ENCODE data around the gene HOXC6. TPM values are rescaled to one million over a fixed set of nuclear protein-coding genes. Genes with fewer than 3 reads are reported as not detected.
A peak's percentile ranks its signal among the peaks of the same experiment; 100 is the strongest.

The HOXC6 gene
- polyA plus RNA-seq, 1 experiment, result 0.02 TPM

DNA sequence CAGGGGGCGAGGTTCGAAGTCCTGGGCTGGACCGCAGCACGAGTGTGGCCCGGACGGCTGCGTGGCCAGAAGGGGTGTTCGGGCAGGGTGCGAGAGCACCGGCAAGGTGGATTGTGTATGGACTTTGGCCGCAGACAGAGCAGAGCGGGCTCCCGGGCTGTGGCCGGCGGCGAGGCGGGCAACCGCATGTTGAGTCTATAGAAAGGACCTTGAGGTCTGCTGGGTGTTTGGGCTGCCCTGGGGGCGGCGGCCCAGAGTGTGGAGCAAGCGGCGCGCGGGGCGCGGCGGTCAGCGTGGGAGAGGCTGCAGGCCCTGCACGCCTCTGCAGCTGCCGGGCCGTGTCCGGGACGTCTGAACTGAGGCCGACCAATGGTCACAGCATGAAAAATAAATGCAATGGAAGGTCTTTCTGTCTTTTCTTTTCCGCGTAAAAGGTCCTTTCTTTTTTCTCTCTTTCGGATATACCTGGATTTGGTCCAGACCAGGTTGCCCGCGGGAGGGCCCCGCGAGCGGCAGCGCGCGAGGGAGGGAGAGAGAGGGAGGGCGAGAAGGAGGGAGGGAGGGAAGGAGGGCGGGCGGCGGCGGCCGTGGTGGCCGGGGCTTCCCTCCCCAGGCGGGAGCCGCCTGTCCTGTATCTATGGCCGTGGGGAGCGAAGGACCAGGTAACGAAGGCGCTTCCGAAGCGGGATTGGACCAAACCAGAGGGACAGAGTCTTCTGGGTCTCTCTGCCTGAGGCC is 33.8 kb upstream of the HOXC6 start:
- no peak overlapping the region for H3K4me3 ChIP-seq (ENCODE audit: low read depth, low read length)
- H3K27me3 ChIP-seq (ENCODE audit: control insufficient read depth, insufficient read depth, low read length), result peaks cover 97% of the 10 kb centered on the region
- TF ChIP-seq, protein P1, sequence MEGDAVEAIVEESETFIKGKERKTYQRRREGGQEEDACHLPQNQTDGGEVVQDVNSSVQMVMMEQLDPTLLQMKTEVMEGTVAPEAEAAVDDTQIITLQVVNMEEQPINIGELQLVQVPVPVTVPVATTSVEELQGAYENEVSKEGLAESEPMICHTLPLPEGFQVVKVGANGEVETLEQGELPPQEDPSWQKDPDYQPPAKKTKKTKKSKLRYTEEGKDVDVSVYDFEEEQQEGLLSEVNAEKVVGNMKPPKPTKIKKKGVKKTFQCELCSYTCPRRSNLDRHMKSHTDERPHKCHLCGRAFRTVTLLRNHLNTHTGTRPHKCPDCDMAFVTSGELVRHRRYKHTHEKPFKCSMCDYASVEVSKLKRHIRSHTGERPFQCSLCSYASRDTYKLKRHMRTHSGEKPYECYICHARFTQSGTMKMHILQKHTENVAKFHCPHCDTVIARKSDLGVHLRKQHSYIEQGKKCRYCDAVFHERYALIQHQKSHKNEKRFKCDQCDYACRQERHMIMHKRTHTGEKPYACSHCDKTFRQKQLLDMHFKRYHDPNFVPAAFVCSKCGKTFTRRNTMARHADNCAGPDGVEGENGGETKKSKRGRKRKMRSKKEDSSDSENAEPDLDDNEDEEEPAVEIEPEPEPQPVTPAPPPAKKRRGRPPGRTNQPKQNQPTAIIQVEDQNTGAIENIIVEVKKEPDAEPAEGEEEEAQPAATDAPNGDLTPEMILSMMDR (IDR thresholded peaks at IDR 0.05; ENCODE audit: low read depth, low read length), result no peak
- DNase-seq (ENCODE audit: low read depth, low spot score), result no peak
- POLR2A ChIA-PET, result no interaction called here
- CTCF ChIA-PET, result interaction anchor here (0.7 to 1.2 kb wide), 4 partner anchors 10 to 220 kb away, joined by 3 read pairs; no protein-coding TSS in a partner anchor
- H3K9me3 ChIP-seq (ENCODE audit: control insufficient read depth, insufficient read depth, low read length), result peaks cover 8% of the 10 kb centered on the region; the same call in 1 of the 2 replicates
- no peak overlapping the region for H3K27ac ChIP-seq (ENCODE audit: low read depth, low read length)

DNA sequence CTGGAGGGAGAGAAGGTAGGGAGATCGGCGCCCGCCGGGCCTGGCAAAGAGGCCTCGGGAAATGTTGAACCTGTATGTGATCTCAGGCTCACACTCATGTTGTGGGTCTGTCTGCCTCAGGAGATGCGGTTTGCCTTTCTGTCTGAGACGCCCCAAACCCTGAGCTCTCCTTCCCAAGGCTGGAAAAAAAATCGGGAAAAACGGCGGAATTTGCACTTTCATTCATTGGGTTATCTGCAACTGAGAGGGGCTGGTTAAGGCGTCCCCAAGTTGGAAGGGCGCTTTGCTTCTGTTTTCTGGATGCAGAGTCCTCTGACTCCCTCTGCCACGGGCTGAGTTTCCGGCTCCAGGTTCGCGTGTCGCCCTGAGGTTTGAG is 33.2 kb upstream of the HOXC6 start:
- Histone ChIP-seq H3K9me3 (ENCODE audit: control insufficient read depth, insufficient read depth, low read length) (peaks cover 13% of the 10 kb centered on the region; the same call in 1 of the 2 replicates), H3K4me3 (ENCODE audit: low read depth, low read length) (no peak overlapping the region), H3K27ac (ENCODE audit: low read depth, low read length) (no peak overlapping the region), H3K27me3 (ENCODE audit: control insufficient read depth, insufficient read depth, low read length) (peaks cover 100% of the 10 kb centered on the region)
- CTCF ChIA-PET, result interaction anchor here (0.7 to 1.3 kb wide), 4 partner anchors 10 to 213 kb away, joined by 3 to 5 read pairs (median 3); no protein-coding TSS in a partner anchor
- TF ChIP-seq, protein P1 (IDR thresholded peaks at IDR 0.05; ENCODE audit: low read depth, low read length), result no peak
- DNase-seq (ENCODE audit: low read depth, low spot score), result no peak
- POLR2A ChIA-PET, result no interaction called here

DNA sequence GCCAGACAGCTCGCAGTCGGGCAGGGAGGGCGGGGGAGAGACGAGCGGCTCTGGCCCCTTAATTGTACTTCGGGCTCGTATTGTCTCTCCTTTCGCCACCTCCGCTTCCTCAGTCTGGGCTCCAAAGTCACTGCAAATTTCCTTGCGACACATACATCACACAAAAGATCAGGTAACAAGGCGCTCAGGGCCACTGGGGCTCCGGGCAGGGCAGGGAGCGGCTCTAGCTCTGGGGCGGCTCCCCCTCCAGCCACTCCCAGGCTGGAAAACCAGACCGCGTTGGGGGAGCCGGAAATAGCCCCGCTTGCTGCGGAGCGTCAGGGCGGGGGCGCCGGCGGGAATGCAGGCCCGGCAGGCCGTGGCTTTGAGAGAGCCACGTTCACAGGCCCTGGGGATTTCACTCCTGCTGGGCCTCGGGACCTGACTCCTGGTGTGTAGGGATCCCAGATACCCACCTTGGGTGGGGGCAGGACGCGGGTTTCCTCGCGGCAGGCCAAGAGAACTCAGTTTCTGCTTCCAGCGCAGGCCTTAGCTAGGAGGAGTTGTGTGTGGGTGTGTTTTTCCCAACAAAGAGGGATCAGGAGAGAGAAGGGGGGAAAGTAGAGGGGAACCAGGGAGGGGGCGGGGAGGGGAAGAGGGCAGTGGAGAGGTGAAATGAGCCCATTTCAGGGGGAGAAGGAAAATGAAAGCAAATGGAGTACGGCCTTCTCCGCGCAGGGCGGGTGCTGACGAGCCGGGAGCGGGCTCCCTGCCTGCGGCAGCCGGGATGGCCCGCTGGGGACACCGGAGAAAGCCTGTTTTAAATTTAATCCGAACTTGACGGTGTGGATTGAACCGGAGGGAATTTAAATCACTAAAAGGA is 32.6 kb upstream of the HOXC6 start:
- TF ChIP-seq, protein P1 (IDR thresholded peaks at IDR 0.05; ENCODE audit: low read depth, low read length), result no peak
- Histone ChIP-seq H3K9me3 (ENCODE audit: control insufficient read depth, insufficient read depth, low read length) (peaks cover 13% of the 10 kb centered on the region; the same call in 1 of the 2 replicates), H3K27ac (ENCODE audit: low read depth, low read length) (no peak overlapping the region), H3K27me3 (ENCODE audit: control insufficient read depth, insufficient read depth, low read length) (peaks cover 98% of the 10 kb centered on the region), H3K4me3 (ENCODE audit: low read depth, low read length) (peak overlapping the region; percentile 42)
- POLR2A ChIA-PET, result no interaction called here
- CTCF ChIA-PET, result interaction anchor here (0.6 to 1.3 kb wide), 4 partner anchors 9 to 213 kb away, joined by 3 to 5 read pairs (median 3); partner anchors contain the start of gene HOXC8
- no peak for DNase-seq (ENCODE audit: low read depth, low spot score)

DNA sequence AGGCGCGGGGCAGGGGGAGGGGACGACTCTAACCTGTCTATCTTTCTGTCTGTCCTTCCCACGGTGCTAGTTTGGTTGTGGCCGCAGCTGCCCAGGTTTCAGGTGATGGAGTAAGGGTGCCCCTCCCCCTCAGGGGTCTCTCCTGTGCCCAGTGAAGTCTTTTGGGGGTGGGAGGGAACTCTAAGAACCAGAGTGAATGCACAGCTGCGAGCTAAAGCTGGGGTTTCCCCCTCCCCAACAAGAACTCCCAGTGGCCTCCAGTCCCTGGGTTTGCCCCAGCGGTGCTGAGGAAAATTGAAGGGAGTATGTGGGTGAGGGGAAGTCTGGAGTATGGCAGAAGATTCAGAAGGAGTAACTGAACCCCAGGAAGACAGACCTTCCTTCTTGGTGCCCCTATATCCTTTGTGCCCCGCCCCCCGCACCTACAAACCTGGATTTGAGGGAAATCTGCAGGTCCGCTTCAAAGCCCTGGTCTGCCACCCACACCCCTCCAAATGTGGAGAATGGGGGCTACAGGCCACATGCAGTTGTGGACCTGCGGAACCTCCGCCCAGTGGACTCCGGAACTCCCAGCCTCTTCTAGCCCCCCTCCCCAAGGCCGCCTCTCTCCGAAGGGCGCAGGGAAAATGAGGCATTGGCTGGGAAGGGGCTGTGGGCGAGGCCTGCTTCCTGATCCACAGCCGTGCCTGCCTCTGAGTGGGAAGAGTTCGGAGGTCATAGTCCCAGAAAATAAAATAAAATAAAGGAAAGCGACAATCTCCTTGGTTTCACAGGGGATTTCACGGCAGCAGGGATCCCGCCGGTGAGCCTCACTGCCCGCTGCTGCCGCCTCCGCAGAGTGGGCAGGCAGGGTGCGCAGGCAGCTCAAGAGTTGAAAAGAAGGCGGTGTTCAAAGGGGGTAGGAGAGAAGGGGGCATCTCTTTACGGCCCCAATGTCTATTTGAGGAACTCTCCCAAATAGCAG is 31.7 kb upstream of the HOXC6 start:
- CTCF ChIA-PET, result interaction anchor here (0.6 to 1.3 kb wide), 2 partner anchors 9 to 12 kb away, joined by 3 to 5 read pairs; partner anchors contain the start of gene HOXC8
- peaks cover 13% of the 10 kb centered on the region; the same call in 1 of the 2 replicates for H3K9me3 ChIP-seq (ENCODE audit: control insufficient read depth, insufficient read depth, low read length)
- POLR2A ChIA-PET, result no interaction called here
- peaks cover 98% of the 10 kb centered on the region for H3K27me3 ChIP-seq (ENCODE audit: control insufficient read depth, insufficient read depth, low read length)
- no peak for DNase-seq (ENCODE audit: low read depth, low spot score)
- H3K4me3 ChIP-seq (ENCODE audit: low read depth, low read length), result peak overlapping the region; percentile 42; the same call in 1 of the 2 replicates
- TF ChIP-seq, protein P1 (IDR thresholded peaks at IDR 0.05; ENCODE audit: low read depth, low read length), result no peak
- no peak overlapping the region for H3K27ac ChIP-seq (ENCODE audit: low read depth, low read length)

Measured in AG04450 (cell line).